GM12891 (cell line): Measurements from ENCODE around the gene CMTM3.
"Not testable (repeated sequence)": the region's sequence is repeated elsewhere in the genome, so short reads cannot be mapped to it uniquely, and the experiment has no call there.

Experiments used
- POLR2A ChIP-seq: IDR thresholded peaks from 2 replicates; pipeline ENCODE4 v1.6.1; 2011; ENCODE audit warnings: low read depth, low read length, control low read depth
- POLR2AphosphoS5 ChIP-seq: IDR thresholded peaks from 2 replicates; pipeline ENCODE4 v1.6.1; 2011; ENCODE audit warnings: low read depth, low read length, control low read depth
- TAF1 ChIP-seq: IDR thresholded peaks from 2 replicates; pipeline ENCODE4 v1.6.1; 2011; ENCODE audit warnings: low read depth, low read length, control low read depth

GRCh38 chr16:66661671-66662346 is 57.3 kb downstream of the CMTM3 start:
- not testable (repeated sequence) for TF ChIP-seq POLR2A, POLR2AphosphoS5, TAF1
